SU-DHL-6 (cell line): ENCODE results near the gene SCN1A.

ENCODE experiments used
- CTCF ChIP-seq: fragments of 200-600 bp; sonication (generic); IDR thresholded peaks from one replicate; pipeline ENCODE4 v1.5.1; 2017; ENCODE audit warnings: antibody characterized with exemption, mild to moderate bottlenecking, low read length, moderate library complexity; ENCODE audit not compliant: insufficient read depth, poor library complexity, severe bottlenecking
- EZH2phosphoT487 ChIP-seq: fragments of 200-600 bp; sonication (generic), shearing (Covaris generic); conservative IDR thresholded peaks from 2 replicates; pipeline ENCODE4 v1.6.1; 2018; ENCODE audit warnings: mild to moderate bottlenecking, antibody characterized with exemption, low read length, moderate library complexity, mixed read lengths

- TF ChIP-seq CTCF (no peak), EZH2phosphoT487 (no peak)
Measured at GRCh38 chr2:166060191-166060590, 67.6 kb downstream of the SCN1A start.
